Hair follicle dermal papilla cell (primary cell): Measurements from ENCODE around the gene FAHD1. TPM values are rescaled to one million over a fixed set of nuclear protein-coding genes. Genes with fewer than 3 reads are reported as not detected.

Experiments
- total RNA-seq: library from RNA; depleted of rRNA; stranded (reverse); fragments of >200 nt; gene quantifications from 2 replicates; pipeline ENCODE4 v1.2.3, GENCODE V29; 2012

Gene FAHD1
- total RNA-seq, result 34.7 and 37.8 TPM in 2 replicates

GRCh38 chr16:1826691-1827573, at the start of gene FAHD1, which contains the start of gene HAGH:
FAHD1 (plus strand) TSS chr16:1827206; CDS start chr16:1827239, 33 bp downstream.
HAGH (minus strand) TSS chr16:1826825; CDS start chr16:1826787, 38 bp downstream.

GRCh38 chr16:1782408-1783264, 44.4 kb upstream of the FAHD1 start, which contains the start of the genes NUBP2 and SPSB3:
NUBP2 (plus strand) TSS chr16:1782960; CDS start chr16:1783021, 61 bp downstream.
SPSB3 (minus strand) TSS chr16:1782571; CDS start chr16:1781483, 1,088 bp downstream.

GRCh38 chr16:1793578-1794220, 33.3 kb upstream of the FAHD1 start, which contains the start of gene IGFALS:
IGFALS (minus strand) TSS chr16:1793705; CDS start chr16:1793652, 53 bp downstream.

GRCh38 chr16:1871974-1872635, 45.1 kb downstream of the FAHD1 start, which contains the start of gene MEIOB:
MEIOB (minus strand) TSS chr16:1872164; CDS start chr16:1868175, 3,989 bp downstream.

Other genes starting within 250 kb of the FAHD1 start
- gene IFT140, start 215.1 kb upstream of the FAHD1 start, total RNA-seq, result 39.8 and 44.9 TPM in 2 replicates
- gene CRAMP1, start 214.8 kb upstream of the FAHD1 start, total RNA-seq, result 13.2 and 17.2 TPM in 2 replicates
- gene JPT2, start 148.9 kb upstream of the FAHD1 start, total RNA-seq, result 23.2 and 24.9 TPM in 2 replicates
- gene MAPK8IP3, start 121.0 kb upstream of the FAHD1 start, total RNA-seq, result 66.5 and 67.5 TPM in 2 replicates
- gene NME3, start 55.7 kb upstream of the FAHD1 start, total RNA-seq, result 35.1 and 37.2 TPM in 2 replicates
- 15.7 and 15.9 TPM in 2 replicates for gene EME2, start 54.4 kb upstream of the FAHD1 start, total RNA-seq
- gene MRPS34, start 54.1 kb upstream of the FAHD1 start, total RNA-seq, result 36.1 and 37.0 TPM in 2 replicates
- gene SPSB3, start 44.6 kb upstream of the FAHD1 start, total RNA-seq, result 28.1 and 30.4 TPM in 2 replicates
- 50.3 and 67.8 TPM in 2 replicates for gene NUBP2, start 44.2 kb upstream of the FAHD1 start, total RNA-seq
- gene IGFALS, start 33.5 kb upstream of the FAHD1 start, total RNA-seq, result 0.16 and 0.24 TPM in 2 replicates
- gene HAGH, start 381 bp upstream of the FAHD1 start, total RNA-seq, result 12.8 and 17.2 TPM in 2 replicates
- 0.61 and 1.1 TPM in 2 replicates for gene MEIOB, start 45.0 kb downstream of the FAHD1 start, total RNA-seq
- gene HS3ST6, start 91.2 kb downstream of the FAHD1 start, total RNA-seq, result 0.16 TPM in 1 of 2 replicates, not detected in the other
- gene MSRB1, start 116.0 kb downstream of the FAHD1 start, total RNA-seq, result 15.3 and 24.9 TPM in 2 replicates
- not detected in 2 replicates for gene RPL3L, start 127.5 kb downstream of the FAHD1 start, total RNA-seq
- gene NDUFB10, start 132.3 kb downstream of the FAHD1 start, total RNA-seq, result 63.9 and 89.5 TPM in 2 replicates
- gene RPS2, start 137.6 kb downstream of the FAHD1 start, total RNA-seq, result 1,254 and 1,380 TPM in 2 replicates
- not detected in 2 replicates for gene RNF151, start 139.7 kb downstream of the FAHD1 start, total RNA-seq
- gene TBL3, start 144.8 kb downstream of the FAHD1 start, total RNA-seq, result 23.9 and 26.9 TPM in 2 replicates
- 0.12 TPM in 1 of 2 replicates, not detected in the other for gene NOXO1, start 154.3 kb downstream of the FAHD1 start, total RNA-seq
- 10.7 and 11.4 TPM in 2 replicates for gene GFER, start 157.0 kb downstream of the FAHD1 start, total RNA-seq
- gene SYNGR3, start 162.8 kb downstream of the FAHD1 start, total RNA-seq, result 1.1 and 1.9 TPM in 2 replicates
- gene ZNF598, start 182.6 kb downstream of the FAHD1 start, total RNA-seq, result 30.1 and 30.8 TPM in 2 replicates
- gene NPW, start 192.6 kb downstream of the FAHD1 start, total RNA-seq, result not detected in 2 replicates
- gene NHERF2, start 199.7 kb downstream of the FAHD1 start, total RNA-seq, result 33.9 and 35.0 TPM in 2 replicates
- 23.6 and 24.7 TPM in 2 replicates for gene NTHL1, start 220.6 kb downstream of the FAHD1 start, total RNA-seq
- 73.8 and 84.7 TPM in 2 replicates for gene TSC2, start 220.8 kb downstream of the FAHD1 start, total RNA-seq